Measurements from ENCODE around the gene ZYG11B. TPM values are rescaled to one million over a fixed set of nuclear protein-coding genes. Genes with fewer than 3 reads are reported as not detected.
A peak's percentile ranks its signal among the peaks of the same experiment; 100 is the strongest.
"Not testable (repeated sequence)": the region's sequence is repeated elsewhere in the genome, so short reads cannot be mapped to it uniquely, and the experiment has no call there.

The ZYG11B gene
- total RNA-seq, result 45.0 and 49.7 TPM in 2 replicates

DNA sequence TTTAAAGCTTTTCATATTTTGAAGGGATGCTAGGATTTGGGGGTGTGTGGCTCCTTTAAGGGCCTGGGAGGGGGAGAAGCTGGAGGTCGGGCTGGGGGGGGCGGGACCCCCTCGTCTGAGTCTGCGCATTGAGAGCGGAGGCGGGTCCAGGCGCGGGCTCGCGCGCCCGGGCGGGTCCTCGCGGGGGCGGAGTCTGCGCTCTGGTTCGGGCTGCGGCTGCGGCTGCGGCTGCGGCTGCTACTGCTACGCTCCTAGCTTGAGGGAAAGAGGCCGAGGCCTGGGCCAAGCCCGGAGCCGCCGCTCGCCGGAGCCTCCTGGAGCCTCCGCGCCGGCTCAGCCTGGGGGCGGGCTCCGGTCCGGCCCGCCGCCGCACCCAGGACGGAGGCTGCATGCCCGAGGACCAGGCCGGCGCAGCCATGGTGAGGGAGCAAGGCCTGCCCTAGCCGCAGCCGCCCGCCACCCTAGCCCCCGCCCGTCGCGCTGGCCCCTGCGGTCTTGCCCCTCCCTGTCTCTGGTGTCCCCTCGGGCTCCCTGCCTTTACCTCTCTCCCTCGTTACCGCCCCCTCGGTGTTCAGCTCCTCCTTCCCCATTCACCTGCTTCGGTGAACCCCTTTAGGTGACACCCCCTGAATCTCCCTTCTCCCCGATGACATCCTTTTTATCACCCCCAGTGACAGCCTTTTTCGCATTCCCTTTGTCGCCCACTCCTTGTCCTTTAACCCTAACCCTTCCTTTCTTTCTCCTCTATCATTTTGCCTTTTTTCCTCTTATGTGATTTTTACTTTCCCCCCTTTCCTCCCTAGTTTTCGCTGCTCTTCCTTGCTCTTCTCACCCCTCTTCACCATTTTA is at the start of gene ZYG11B:
Gene ZYG11B, plus strand, starts transcription at position 189 of the 849 bp plus-strand sequence. Its CDS starts 201 bp downstream, at position 390.
- peak; percentile 89 for DNase-seq

DNA sequence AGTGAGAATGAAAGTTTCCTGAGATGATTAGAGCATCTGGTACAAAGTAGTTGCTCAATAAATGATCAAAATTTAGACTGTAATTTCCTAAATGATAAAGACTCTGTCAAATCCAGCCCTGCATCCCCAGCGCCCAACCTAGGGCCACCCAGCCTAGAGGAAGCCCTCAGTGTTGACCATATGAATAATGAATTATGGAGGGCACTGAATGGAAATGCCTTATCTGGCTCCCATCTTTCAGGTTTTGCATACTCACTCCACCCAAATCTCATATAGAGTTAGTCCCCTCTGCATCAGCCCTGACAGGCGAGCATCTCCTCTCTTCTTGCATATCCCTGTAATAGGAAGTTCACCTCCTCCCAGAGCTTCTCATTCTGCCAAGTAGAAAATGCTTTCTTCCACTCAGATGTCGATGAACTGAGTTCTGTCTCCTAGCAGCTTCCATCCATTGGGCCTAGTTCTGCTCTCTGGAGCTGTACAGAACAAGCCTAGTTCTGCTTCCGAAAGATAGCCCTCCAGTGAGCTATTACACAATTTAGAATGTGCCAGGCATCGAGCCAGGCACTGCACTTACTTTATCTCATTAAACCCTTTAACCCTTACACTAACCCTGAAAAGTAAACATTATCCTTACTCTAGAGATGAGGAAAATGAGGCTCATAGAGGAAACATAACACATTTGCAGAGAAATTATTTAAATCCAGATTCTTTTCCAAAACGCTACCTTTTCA is 49.0 kb upstream of the ZYG11B start:
- DNase-seq, result no peak

DNA sequence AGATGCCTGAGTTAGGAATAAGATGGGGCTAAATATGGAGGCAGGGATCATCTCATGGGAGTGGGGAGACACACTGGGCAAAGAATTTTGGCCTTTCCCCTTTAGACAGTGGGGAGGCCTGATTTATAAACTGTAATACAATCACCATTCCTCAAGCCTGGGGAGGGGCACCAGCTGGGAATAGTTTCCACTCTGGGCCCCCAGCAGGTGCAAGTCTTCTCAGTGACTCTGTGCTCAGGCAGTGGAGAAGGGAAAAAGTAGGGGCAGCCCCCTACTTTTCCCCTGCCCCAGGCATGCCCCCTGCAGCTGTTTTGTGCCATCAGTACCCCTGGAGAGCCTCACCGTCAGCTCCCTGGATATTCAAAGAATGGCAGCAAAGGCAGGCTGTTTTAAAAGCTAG is 47.2 kb upstream of the ZYG11B start:
- no peak for DNase-seq

DNA sequence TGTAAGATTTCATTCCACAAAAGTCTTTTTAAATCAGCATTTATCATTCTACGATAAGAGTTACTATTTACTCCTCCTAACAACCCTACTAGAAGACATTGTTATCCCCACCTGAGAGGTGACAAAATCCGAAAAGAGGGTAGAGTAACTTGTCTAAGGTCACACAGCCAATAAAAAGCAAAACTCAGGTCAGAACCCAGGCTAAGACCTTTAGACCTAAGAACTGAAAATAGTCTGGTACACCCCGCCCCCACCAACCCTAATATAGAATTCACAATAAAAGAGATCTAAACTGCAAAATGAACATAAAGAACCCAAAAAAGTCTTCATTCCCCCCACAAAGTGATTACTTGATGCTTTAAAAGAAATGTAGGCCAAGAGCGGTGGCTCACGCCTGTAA is 46.8 kb upstream of the ZYG11B start:
- no peak for DNase-seq

DNA sequence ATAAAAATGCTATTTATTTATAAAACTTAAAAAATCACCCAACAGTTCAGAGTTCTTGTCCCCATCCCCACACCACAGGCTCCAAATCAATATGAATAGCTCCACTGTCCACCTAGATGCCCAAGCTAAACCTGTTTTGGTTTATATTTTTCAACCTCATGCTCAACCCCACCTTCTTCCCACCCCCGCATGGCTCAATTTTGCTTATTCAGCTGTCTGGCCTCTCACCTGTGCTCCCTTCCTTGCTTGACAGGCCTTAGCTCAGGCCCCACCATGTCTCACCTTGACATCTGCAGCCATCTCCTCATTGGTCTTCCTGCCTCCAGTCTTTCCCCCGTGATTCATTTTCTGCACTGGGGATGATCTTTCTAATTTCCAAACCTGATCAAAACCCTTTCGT is 45.9 kb upstream of the ZYG11B start:
- DNase-seq, result no peak

DNA sequence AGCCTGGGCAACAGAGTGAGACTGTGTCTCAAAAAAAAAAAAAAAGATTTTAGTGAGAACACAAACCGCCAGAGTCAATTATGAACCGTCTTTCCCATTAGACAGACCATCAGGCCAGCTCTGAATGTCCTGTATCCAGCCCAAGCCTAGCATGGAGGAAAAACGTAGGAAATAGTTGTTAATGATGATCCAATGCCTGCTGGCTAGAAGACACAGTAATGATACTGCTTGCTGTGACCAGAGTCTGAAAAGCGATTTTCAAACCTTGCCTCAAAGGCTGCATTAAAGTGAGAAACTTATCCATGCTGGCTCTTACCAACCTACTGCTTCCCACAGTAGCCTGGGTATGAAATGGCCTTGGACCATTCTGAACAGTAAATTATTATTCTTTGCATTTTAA is 45.1 kb upstream of the ZYG11B start:
- no peak for DNase-seq

DNA sequence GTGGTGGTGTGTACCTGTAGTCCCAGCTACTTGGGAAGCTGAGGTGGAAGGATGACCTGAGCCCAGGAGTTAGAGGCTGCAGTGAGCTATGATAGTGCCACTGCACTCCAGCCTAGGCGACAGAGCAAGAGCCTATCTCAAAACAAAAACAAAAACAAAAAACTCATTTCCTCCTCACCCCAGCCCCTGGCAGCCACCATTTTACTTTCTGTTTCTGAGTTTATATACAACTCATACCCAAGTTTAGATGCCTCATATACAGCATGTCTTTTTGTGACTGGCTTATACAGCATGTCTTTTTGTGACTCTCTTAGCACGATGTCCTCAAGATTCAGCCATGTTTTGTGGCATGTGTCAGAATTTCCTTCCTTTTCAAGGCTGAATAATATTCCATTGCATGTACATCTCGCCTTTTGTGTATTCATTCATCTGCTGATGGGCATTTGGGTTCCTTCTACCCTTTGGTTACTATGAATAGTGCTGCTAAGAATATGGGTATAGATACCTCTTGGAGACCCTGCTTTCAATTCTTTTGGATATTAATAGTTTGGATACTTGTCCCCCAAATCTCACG is 42.8 kb upstream of the ZYG11B start:
- no peak for DNase-seq

DNA sequence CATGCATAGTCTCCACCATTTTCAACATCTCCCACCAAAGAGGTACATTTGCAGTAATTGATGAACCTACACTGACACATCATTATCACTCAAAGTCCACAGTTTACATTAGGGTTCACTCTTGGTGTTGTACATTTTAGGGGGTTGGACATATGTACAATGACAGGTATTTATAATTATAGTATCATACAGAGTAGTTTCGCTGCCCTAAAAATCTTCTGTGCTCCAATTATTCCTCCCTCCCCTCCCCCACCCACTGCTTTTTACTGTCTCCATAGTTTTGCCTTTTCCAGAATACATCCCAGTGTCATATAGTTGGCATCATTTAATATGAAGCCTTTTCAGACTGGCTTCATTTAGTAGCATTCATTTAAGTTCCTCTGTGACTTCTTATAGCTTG is 41.7 kb upstream of the ZYG11B start:
- no peak for DNase-seq

DNA sequence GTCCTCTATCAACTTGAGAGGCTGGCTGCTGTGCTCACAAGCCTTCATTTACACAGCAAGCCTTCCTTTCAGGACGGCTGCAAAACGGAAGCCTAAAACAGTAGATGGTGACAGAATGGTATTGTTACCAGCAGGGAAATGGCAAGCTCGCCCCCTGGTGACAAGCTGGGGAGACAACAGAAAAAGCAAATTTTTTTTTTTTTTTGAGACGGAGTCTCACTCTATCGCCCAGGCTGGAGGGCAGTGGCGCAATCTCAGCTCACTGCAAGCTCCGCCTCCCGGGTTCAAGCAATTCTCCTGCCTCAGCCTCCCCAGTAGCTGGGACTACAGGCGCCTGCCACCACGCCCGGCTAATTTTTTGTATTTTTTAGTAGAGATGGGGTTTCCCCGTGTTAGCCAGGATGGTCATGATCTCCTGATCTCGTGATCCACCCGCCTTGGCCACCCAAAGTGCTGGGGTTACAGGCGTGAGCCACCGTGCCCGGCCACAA is 39.9 kb upstream of the ZYG11B start:
- peak; percentile 84 for DNase-seq

DNA sequence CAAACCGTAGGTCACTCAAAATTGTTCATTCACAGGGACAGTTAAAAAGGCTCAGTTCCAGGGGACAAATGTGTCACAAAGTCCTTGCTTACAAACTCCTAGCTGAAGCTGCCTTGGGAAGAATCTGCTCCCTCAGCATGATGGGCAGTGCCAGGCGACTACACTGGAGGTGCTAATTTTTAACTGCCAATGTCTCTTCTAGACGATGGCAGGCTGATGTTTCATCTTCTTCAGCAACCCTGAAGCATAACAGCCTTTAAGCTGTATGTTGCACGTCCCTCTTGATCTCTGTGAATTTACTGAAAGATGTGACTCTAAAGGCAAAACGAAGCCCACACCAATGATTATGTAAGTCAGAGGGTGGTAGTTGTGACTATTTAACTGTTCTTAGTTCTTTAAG is 39.4 kb upstream of the ZYG11B start:
- DNase-seq, result no peak

DNA sequence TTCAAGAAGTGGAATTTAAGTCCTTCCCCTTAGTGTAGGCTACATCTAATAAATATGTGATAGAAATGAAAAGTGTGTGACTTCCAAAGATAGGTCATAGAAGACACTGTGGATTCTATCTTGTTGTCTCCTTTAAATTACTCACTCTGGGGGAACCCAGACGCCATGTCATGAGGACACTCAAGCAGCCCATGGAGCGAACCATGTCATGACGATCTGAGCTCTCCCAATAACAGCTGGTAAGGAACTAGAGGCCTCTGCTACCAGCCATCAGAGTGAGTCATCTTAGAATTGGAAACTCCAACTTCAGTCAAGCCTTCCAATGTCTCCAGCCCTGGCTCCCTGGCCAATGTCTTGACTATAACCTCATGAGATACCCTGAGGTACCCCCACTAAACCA is 34.4 kb upstream of the ZYG11B start:
- no peak for DNase-seq

DNA sequence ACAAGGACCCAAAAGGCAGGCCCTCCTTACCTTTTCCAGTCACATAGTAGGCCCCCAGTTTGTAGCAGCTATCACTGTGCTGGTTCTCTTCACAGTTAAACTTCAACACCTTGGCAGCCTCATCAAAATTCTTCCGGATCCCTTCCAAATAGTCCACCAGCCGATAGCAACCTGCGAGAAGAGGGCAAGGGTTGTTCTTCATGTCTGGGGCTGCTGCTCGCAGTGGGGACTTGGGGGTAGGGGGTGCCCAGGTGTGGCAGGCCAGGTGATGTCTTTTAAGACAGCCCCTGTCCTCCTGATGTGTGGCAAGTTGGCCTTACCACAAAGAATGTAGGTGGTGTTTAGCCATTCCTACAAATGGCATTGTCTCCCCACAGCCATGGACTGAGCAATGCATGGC is 33.6 kb upstream of the ZYG11B start:
- DNase-seq, result no peak

DNA sequence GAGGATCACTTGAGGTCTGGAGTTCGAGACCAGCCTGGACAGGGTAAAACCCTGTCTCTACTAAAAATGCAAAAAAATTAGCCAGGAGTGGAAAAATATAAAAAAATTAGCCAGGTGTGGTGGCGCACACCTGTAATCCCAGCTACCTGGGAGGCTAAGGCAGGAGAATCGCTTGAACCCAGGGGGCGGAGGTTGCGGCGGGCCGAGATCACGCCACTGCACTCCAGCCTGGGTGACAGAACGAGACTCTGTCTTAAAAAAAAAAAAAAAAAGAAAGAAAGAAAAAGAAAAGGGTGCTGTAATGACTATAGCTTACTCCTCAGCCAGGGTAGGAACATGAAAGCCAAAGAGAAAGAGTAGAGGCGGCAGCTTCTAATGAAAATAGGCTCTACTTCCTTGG is 32.9 kb upstream of the ZYG11B start:
- DNase-seq, result not testable (repeated sequence)

DNA sequence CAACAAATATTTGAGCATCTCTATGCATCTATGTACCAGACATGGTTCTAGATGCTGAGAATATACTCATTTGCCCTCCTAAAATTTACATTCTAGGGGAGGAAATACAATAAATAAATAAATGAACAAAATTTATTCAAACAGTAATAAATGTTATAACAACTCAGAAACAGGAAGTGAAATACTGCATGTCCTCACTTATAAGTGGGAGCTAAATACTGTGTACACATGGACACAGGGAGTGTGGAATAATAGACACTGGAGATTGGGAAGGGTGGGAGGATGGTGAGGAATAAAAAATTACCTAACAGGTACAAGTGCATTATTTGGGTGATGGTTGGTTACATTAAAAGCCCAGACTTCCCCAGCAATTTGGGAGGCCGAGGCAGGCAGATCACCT is 32.4 kb upstream of the ZYG11B start:
- DNase-seq, result no peak

DNA sequence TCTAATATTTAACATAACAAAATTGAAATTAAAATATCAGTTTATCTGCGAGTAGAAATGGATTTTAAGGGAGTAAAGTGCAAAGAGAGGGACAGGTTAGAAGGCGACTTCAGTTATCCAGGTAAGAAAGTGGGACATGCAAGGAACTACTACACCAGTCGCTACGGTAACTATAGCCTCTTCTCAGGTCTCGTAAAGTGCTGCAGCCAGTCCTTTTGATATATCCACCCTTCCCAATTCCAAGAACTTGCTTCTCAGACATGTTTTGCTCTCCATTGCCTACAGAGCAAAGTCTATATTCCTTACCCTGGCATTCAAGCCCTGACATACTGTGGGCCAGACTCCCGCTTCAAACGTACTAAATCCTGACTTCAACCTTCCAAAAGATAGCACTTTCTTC is 30.6 kb upstream of the ZYG11B start:
- DNase-seq, result no peak

DNA sequence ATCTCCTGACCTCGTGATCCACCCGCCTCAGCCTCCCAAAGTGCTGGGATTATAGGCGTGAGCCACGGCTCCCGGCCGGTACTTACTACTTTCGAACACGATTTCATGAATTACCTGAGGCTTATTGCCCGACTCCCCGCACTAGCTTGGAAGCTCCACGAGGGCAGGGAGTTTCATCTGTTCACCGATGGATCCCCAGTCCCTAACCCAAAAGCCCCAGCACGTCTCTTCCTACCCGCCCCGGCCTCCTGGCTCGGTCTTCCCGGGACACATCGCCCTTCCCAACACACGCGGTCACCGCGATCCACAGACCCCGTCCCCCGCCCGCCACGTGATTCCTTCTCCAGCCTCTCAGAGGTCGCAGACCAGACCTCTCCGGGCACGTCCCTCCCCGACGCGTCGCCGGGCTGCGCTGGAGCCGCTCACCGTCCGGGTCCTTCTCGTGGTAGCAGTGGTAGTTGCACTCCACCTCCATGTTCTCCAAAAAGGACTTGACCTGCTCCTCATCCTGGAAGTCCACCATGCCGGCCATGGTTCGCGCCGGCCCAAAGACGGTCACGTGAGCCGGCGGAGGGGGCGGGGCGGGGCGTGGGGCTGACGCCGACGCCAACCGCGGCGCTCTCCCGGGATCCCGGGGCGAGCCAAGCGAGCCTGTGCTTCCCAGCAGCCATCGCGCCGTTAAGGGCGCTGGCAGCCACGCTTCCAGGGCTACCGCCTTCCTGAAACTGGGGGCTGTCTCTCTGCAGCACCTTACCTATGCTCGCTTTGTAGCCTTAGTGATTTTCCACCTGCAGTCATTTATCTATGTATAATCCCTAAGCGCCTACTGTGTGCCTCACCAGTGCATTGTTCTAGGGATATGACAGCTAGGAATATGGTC is 28.2 kb upstream of the ZYG11B start, which contains the start of gene COA7:
Gene COA7, minus strand, starts transcription at position 553 of the 880 bp plus-strand sequence. Its CDS starts 21 bp downstream, at position 532.
- peak; percentile 88 for DNase-seq

DNA sequence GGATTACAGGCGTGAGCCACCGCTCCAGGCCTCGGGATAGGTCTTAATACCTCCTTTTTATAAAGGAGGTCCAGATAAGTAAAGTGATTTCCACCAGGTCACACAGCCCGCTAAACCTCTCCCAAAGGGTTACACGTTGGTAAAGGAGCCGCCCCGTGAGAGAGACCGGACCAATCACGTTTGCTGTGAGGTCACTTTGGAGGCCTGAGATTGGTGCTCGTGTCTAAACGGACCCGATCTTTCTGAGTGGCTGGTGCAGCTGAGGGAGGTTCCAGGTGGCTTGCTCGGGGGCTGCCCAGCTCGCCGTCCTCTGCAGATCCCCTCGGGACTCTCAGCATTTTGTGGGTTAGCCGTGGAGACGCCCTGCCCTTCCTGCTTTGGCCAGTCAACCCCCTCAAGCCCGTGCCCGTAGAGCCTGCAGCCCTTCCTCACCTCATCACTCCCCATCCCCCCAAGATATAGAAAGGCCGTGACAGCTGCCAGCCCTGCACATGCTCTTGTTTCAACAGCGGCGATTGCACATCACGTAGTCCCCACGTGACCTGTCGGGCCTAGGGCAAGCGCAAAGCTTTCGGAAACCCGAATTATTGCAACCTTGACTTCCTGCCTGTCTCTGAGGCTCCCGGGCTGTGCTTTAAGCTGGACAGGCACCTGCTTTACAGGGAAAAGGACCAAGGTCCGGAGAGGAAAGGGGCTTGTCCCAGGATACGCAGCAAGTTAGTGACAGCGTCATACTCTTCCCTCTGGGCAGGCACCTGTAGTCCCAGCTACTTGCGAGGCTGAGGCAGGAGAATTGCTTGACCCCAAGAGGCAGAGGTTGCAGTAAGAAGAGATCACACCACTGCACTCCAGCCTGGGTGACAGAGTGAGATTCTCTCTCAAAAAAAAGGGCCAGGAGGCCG is 23.1 kb upstream of the ZYG11B start:
- peak; percentile 94 for DNase-seq

DNA sequence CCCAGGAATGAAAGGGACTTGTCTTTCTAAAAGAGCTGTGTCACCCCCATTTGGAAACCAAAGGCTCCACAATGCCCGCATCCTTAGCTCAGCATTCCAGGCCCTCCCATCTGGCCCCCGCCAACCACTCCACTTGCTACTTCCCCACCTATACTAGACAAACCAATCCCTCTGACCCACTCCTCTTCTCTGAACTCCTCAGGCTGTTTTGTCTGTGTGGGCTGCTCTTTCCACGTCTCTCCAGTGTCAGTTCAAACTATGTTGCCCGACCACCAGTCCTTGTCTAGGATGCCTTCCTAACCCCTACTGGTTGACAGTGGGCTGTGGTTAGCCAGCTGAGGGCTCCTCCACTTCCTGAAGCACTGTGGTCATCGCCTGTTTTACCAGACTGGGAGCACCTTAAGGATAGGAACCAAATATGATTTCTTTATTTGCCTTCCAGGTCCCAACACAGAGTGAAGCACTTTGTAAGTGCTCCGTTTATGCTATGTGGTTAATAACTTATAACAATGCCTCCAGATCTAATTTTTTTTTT is 20.1 kb upstream of the ZYG11B start:
- DNase-seq, result no peak

DNA sequence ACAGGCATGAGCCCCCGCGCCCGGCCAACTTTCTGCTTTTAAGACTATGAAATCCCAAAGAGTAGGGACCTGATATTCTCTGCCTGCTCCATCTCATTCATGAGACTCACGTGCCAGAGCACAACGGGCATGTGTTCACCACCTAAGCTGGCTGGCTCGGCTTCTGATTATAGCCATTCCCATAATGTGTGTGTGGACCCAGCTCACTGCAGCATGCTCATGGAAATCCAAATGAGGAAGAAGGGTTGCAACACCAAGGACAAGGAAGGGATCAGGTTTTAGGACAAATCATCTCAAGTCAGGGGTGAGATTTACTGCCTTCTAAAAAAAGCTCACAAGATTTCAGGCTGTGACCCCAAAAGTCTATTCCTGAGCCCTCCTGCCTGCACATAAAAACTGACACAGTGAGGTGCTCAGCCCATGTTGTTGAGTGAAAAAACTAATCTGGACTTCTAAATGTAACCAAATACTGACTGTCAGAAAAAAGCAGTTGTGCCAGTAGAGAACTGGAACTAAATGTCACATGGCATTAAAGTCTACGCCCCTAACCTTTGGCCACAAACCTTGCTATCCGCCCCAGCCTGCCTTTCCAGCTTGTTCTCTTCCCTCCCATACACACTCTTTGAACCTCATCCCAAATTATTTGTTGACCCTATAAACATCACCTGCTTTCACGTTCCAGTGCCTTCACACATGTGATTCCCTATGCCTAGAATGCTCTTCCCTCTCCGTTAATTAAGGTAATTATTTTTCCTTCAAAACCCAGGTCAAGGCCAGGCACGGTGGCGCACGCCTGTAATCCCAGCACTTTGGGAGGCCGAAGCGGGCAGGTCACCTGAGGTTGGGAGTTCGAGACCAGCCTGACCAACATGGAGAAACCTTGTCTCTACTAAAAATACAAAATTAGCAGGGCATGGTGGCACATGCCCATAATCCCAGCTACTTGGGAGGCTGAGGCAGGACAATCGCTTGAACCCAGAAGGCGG is 19.0 kb upstream of the ZYG11B start:
- no peak for DNase-seq

Measured in dermis blood vessel endothelial cell (primary cell).